ENCODE measurements around the gene ADAMTS10. TPM values are rescaled to one million over a fixed set of nuclear protein-coding genes. Genes with fewer than 3 reads are reported as not detected.

ADAMTS10 gene
- total RNA-seq, 1 experiment from 2014 or later: 26.5 TPM

DNA sequence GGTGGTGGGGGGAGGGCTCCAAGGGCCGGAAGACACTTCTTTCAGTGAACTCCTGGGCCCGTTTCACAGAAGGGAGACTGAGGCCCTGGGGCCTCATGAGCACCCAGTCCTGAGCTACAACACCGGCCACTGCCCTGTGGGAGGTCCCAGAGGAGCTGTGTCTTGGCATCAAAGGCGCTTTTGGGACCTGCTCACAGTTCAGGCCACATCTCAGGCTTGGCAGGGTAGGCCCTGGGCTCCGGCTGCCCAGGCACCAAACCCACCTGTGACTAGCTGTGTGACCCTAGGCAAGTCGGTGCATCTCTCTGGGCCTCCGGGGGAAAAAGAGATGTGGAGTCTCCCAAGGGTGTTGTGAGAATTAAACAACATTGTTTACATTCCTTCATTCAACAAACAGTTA lies 49.4 kb upstream of the ADAMTS10 start:
- Mint-ChIP-seq H3K4me1 (peaks cover 0 to 17% of the 10 kb centered on the region in 2 experiments; a peak in 3 of 4 replicates), H3K4me3 (no peak overlapping the region), H3K9me3 (peaks cover 0 to 11% of the 10 kb centered on the region in 2 experiments; a peak in 2 of 5 replicates), H3K27ac (no peak overlapping the region), H3K27me3 (ENCODE audit: low read depth) (peaks cover 19% of the 10 kb centered on the region), H3K36me3 (ENCODE audit: insufficient read depth in 1 of 3, low read depth in 3 of 3) (no peaks in the 10 kb centered on the region; a peak in 1 of 7 replicates)
- no CpG with 5 or more reads among the region's 7 CpGs for WGBS (ENCODE audit: extremely low coverage, insufficient read length, low lambda C conversion rate)
- no peak for TF ChIP-seq CTCF (conservative IDR thresholded peaks at IDR 0.05)
- Histone ChIP-seq H4K91ac (ENCODE audit: insufficient read length, low read depth, low read length) (no peak overlapping the region), H2BK5ac (ENCODE audit: insufficient read length, low read length) (no peak overlapping the region), H3K4ac (ENCODE audit: low read depth, low read length) (no peak overlapping the region), H3K23ac (ENCODE audit: insufficient read length, low read depth, low read length) (no peak overlapping the region), H3K4me1 (ENCODE audit: insufficient read depth, low read length) (no peaks in the 10 kb centered on the region), H3K14ac (ENCODE audit: insufficient read depth, low read length) (no peak overlapping the region), H3K9ac (ENCODE audit: extremely low read depth, insufficient read length, low read length) (no peak overlapping the region), H3K79me2 (ENCODE audit: insufficient read depth, low read length) (no peaks in the 10 kb centered on the region), H2BK15ac (ENCODE audit: low read depth, low read length) (no peak overlapping the region), H3K56ac (ENCODE audit: insufficient read length, low read depth, low read length) (no peak overlapping the region), H3K4me2 (ENCODE audit: insufficient read depth, insufficient read length, low read length) (no peak overlapping the region), H2BK120ac (ENCODE audit: low read depth, low read length, poor library complexity, severe bottlenecking) (no peak overlapping the region), H3K27ac (ENCODE audit: insufficient read length, low read depth, low read length) (no peak overlapping the region), H3K9me3 (ENCODE audit: control insufficient read depth, low read depth, low read length) (no peaks in the 10 kb centered on the region), H2AFZ (ENCODE audit: low read length) (no peak overlapping the region), H3K27me3 (ENCODE audit: insufficient read depth, low read length) (no peaks in the 10 kb centered on the region), H3T11ph (ENCODE audit: low read length) (no peak overlapping the region), H4K8ac (replicated peaks; ENCODE audit: insufficient read length, low read depth, low read length) (no peak overlapping the region), H3K79me1 (ENCODE audit: insufficient read depth, low read depth, low read length, poor library complexity, severe bottlenecking) (no peaks in the 10 kb centered on the region), H4K20me1 (ENCODE audit: control insufficient read depth, insufficient read depth, insufficient read length) (no peaks in the 10 kb centered on the region), H2BK12ac (ENCODE audit: insufficient read length, low read depth, low read length) (no peak overlapping the region), H2AK5ac (ENCODE audit: insufficient read length, low read length) (no peak overlapping the region), H3K23me2 (ENCODE audit: insufficient read length, low read depth, low read length, poor library complexity, severe bottlenecking) (no peaks in the 10 kb centered on the region), H4K5ac (ENCODE audit: insufficient read length, low read depth, low read length) (no peak overlapping the region), H3K18ac (ENCODE audit: insufficient read length, low read depth, low read length) (no peak overlapping the region), H2BK20ac (ENCODE audit: low read depth, low read length, poor library complexity, severe bottlenecking) (no peak overlapping the region)
- DNase-seq: no peak

Measured in H9 (cell line).